SW480 (cell line): ENCODE results near the gene GREB1.

Experiments
- DNase-seq: peaks from one replicate; pipeline ENCODE4 v3.0.0-alpha.2; 2016; ENCODE audit warnings: low spot score

The GREB1 gene

DNA sequence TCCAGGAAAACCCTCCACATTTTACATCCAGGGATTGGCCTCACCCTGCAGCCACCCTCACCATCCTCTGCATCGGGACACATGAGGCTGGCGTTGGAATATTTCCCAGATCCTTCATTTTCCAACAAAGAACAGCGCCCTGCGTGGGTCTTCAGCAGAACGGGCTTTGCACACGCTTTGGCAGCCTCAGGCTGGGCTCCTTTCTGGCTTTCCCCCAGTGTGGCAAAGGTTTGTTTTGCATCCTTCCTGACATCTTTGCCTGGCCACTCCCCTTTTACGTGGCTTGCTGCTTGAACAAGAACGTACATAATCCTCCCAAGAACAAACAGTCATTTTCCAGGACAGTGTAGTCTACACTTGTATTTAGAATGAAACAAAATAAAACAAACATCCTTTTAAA lies 25.6 kb upstream of the GREB1 start:
- DNase-seq = no peak

DNA sequence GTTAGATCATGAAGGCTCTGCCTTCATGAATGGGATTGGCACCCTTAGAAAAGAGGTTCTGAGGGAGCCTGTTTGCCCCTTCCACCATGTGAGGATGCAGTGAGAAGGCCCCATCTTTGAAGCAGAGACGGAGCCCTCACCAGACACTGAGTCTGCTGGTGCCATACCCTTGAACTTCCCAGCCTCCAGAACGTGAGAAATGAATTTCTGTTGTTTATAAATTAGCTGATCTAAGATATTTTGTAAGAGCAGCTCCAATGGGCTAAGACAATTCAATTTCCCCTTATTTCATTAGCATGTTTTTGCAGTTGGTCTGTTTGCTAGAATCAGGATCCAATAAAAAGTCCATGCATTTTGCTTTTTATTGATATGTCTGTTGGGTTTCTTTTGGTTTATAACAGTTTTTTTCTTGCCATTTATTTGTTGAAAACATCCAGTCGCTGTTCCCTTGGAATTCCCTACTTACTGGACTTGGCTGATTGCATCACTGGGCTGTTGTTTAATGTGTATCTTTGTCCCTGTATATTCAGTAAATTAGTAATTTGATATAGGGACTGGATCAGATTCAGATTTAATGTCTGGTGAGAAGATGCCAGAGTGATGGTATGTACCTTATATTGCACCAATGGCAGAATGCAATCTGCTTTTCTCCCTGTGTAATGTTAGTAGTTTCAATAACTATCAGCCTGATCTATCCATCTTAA lies 24.0 kb upstream of the GREB1 start:
- no peak for DNase-seq

DNA sequence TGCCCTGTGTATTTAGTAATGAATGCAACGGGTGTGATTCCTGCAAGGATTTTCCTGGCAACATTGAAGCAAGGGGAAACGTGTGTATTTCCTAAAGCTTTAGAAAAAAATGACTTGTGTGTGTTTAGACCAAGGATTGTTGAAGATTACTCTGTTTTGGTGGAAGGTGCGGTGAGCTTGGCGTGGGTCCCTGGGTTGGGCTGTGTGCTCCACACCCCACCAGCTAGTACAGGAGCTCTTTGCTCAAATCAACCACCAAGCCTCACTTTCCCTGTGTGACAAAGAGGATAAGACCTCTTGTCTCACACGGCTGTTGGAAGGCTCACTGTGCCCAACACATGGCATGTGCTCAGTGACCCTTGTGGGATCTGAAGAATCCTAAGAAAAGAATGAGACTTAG lies 21.4 kb upstream of the GREB1 start:
- DNase-seq = no peak

DNA sequence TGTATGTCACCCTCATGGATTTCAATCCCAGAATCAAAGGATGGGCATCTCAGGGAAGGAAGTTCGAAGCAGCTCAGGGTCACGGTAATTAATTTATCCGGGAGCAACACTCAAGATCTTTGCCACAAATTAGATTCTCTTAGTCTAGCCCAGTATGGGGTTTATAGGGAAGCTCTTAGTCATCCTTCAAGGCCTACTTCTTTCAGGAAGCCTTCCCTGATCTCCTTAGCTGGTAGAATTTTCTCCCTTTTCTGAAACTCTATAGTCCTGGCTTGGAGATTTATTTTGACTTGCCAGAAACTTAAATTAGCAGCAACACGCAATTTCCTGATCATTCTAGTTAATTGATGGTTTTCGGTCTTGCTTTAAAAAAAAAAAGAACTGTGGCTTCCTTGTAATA lies 20.5 kb upstream of the GREB1 start:
- DNase-seq = no peak

DNA sequence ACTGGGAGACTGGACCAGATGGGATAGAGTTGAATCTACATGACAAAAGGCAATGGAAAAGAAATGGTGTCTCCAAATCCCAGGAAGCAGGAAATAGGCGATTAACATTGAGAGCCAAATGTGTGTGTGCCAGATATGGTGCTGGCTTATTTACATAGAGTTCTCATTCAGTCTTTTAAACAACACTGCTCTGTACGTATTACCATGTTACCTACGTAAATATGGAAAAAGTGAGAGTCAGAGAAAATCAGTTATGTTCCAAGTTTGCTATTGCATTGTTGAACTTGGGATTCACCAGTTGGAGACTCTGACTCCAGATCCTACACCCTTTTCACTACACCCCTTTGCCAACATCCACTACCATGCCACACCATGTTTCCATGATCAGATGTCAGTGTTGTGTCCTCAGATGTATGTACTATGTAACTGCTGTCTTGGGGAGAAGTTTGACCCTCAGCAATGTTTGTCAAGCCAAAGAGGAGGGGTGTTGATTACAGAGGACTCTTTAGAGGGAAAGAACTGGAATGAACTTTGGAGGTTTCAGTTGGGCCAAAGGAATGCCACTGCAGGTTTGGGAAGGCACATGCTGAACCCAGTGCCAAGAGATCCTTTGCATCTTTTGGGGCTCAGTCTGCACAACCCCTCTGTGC lies 19.6 kb upstream of the GREB1 start:
- DNase-seq = no peak

DNA sequence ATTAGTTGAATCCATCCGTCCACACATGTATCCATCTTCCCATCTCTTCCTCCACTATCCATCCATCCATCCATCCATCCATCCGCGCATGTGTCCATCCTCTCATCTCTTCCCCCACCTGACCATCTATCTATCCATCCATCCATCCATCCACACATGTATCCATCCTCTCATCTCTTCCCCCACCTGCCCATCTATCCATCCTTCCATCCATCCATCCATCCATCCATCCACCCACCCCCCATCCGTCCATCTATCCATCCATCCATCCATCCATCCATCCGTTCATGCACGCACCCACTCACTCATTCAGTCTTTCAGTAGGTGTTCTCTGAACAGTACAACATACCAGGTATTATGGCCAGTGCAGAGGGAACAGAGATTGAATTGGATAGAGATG lies 18.9 kb upstream of the GREB1 start:
- no peak for DNase-seq

DNA sequence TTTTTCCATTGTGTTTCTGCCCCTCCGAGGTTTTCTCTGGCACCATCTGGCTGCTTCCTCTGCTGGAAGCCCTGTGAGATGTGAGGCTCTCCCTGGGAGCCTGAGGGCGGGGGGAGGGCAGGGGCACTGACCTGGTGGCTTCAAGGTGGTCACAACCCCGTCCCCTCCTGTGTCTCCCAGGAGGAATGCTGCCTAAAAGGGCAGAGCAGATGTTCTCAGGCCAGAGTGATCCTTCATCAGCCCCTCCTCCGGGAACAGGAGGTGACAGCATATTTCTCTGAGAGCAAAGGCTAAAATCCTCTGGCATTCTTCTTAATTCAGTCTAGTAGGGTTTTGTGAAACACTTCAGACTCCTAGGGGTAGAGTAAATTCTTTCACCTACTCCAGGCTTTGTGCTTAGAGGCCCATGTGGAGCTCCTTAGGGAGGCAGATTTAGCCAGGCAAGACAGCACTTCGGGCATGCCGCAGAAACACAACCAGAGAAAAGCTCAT lies 18.3 kb upstream of the GREB1 start:
- DNase-seq = no peak

DNA sequence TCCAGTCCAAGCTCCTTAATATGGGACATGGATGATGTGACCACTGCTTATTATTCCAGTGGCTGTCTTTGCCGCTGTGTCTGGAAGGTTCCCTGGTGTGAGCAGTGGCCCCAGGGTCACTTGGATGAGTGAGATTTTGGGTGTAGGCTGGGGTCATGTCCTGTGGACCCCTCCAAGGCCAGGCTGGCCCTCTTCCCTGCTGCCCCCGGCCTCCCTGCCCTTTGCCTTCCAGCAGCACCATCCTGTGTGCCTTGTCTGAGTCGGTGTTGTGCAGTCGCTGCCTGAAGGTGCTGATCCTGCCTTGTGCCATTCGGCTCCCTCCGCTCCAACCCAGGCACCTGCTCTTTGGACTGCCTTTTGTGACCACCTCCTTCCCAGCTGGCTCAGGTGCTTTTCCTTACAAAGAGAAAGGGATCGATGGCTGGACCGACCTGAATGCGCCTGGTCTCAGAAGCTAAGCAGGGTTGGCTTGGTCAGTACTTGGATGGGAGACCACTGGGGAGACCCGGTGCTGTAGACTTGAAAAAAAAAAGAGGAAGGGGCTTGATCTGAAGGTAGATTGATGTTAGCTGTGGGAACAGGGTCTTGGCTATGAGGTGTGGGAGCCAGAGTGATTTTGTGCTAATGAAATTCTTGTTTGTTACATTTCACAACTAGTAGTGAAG lies 16.7 kb upstream of the GREB1 start:
- DNase-seq = no peak

DNA sequence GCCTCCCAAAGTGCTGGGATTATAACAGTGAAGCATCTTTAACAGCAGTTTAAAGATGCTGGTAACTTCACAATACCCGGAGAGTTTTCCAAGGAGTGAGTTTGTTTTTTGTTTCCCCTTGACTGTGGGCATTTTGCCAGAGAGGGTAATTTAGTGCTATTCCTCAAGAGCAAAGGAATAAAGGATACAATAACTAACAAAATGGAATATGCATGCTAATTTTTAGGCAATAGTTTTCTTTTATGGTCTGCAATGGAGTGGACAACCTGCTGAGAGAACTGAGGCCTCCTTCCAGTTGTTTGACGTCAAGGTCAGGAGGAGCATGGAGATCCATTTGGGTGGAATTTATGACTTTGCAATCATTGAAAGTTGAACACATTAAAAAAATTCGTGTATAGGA lies 15.9 kb upstream of the GREB1 start:
- no peak for DNase-seq

DNA sequence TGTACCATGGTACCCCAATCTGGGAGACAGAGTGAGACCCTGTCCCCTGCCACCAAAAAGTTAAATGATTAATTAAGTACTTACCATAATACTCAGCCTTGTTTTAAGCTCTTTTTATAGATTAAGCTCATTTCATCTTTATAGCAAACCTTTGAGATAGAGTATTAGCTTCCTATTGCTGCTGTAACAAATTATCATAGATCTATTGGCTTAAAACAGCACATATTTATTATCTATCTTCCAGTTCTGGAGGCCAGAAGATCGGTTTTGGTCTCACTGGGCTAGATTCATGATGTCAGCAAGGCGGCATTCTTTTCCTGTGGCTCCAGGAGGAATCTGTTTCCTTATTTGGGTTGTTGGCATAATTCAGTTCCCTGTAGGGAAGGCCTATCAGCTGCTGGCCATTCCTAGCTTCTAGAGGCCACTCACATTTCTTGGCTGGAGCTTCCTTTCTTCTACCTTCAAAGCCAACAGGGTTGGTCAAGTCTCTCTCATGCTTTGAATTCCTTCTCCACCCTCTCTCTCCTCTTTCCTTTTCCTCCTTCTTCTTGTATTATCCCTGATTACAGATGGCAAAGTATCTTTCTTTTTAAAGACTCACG lies 13.7 kb upstream of the GREB1 start:
- DNase-seq = no peak

DNA sequence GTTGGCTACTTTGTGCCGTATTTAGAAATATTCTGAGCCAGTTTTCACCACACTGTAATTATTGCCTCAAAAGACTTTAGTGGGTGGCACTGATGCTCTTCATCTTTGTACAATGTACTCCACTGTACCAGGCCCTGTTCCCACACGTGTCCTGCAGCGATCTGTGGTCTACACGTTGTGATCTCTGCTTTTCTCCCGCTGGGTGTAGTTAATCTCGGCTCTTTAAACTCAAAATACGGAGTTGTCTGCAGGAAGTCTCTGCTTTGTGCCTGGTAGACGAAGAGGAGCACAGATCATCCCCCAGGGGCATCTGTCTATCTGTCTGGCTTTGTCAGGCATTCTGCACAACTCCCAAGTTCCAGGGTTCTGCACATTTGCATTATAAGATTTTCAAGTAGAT lies 12.1 kb upstream of the GREB1 start:
- no peak for DNase-seq

DNA sequence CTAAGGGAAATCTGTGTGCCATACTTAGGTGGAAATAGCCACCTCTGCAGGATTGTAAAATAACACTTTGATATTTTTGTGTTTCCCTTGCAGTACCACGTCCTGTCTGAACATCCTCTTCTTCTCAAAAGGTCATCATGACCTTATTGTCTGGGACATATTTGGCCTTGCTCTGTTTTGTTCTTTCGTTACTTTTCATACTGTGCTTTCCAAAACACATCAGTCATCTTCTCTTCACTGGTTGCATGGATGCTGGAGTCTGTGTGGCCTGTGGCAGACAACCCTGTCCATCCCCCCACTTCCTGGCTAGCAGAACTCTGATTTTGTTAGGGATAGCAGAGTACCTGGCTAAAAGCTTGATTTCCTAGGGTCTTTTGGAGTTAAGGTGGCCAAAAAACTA lies 9.4 kb upstream of the GREB1 start:
- DNase-seq = no peak

DNA sequence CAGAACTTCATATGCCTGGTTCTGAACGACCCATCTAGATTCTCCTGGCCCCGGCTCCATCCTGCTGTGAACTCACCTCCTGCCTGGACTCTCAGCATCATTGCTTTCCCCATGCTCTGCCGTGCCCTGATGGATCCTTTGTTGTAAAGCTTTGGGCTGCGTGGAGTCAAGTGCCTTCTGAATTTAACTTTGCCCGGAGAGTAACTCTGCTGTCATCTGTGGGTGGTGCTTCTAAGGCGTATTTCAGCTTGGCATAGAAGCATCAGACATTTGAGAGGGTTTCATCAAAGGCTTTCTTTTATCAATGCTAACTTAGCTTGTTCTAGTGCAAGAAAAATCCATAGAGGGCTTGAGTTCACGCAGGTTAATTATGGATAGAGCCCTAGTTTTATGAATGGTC lies 8.1 kb upstream of the GREB1 start:
- DNase-seq = no peak

DNA sequence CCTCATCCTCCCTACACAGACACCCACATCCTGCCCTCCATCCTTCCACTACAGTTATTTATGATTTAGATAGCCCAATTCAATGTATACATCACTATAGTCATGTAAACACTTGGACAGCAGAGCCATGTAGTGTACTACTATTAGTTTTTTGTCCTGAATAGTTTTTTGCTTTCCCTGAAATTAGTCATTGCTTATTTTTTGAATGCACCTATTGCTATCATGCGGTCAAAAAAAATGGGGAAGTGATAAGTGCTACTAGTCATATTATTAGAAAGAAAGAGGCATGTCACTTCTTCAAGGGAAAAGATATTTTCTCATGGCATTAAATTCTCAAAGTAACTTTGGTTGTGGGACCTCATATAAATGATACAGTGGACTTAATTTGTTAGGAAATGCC lies 6.8 kb upstream of the GREB1 start:
- DNase-seq = no peak

DNA sequence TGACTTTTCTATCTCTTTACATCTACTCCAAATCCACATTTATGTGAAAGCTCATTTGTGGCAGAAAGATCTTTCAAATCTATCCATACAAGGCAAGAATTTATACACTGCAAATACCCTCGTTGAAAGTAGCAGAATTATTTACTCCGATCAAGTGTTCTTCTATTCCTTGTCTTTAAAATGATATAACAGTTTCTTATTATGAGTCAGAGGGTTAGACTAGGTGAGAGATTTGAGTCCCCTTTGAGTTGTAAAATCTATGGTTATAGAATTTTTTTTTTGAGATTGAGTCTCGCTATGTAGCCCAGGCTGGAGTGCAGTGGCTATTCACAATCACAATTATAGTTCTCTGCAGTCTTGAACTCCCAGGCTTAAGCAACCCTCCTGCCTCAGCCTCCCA lies 5.6 kb upstream of the GREB1 start:
- no peak for DNase-seq

DNA sequence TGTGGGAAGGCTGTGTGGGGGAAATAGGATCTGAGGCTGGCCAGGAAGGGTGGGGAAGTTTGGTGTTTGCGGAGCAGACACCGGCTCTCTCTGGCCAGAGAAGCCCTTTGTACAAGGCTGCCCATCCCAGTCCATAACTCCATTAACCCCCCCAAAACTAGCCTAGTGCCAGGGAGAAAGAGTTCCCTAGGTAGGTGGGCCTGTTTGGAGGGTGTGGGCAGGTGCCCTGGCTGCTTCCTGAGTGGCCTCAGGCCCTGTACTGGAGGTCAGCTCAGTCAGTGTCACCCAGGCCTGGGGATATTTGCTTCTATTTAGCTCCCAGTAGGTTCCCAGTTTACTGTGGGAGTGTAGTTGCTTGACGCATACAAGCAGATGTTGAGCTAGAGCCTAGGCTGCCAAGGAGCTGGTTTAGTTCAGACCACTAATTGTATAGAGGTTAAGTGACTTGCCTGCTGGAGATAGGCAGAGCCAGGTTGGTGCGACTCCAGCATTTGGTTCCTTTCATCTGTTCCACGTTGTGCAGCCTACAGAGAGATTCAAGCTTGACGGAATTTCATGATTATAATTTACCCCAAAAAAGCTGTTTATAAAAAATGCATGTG lies 2.9 kb upstream of the GREB1 start:
- no peak for DNase-seq

DNA sequence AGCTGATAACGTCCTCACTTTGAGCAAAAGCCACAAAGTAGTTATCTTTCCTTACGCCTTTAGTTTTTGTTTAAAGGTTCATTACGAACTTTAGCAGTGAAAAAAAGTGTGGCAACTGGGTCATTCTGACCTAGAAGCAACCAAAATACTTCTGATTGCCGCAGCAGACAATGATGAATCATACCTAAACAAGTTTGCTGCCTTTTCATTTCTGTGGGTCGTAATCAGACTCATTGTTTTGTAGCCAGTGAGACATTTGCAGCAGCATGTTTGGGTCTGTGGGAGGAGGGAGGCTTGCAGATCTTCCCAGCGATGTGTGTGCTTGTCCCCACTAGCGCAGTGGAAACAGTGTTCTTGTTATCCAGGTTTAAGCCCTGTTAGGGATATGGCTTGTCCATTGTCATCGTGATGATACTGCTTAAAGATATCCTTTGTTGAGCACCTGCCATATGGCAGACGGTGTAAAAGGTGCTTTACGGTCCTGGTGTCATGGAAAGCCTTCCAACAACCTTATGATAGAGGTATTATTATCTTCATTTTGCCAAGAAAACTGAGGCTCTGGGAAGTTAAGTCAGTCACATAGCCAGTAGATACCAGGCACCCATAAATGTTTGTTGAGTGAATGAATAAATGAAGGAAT lies 1.3 kb upstream of the GREB1 start:
- no peak for DNase-seq

DNA sequence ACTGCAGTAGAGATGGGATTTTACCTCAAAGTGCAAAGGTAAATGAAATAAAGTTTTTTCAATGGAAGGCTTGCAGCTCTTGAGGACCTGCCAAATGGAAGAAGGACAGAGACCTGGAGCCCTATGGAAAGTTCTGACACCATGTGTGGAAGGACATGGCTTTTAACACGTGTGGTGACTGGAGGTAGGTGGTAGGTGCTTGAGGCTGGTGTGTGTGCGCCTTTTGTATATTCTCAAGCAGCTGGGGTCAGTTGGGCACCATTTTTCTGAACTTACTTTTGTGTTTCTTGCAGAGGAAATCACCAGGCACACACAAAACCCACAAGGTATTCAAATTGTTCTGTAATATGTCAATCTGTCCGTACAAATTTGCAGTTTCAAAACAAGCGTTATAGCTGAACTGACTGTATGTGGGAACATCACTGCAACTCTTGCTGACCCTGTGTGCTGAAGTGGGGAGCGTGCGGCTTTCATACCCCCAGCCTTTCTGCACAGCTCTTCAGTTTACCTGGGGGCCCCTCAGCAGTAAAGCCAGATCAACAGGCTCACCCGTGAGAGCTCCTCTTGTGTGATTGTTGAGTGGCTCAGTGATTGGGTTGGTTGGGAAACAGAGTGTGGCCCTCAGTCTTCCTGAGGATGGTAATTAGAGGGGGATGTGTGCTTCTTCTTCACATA lies 363 bp downstream of the GREB1 start:
- DNase-seq = no peak

DNA sequence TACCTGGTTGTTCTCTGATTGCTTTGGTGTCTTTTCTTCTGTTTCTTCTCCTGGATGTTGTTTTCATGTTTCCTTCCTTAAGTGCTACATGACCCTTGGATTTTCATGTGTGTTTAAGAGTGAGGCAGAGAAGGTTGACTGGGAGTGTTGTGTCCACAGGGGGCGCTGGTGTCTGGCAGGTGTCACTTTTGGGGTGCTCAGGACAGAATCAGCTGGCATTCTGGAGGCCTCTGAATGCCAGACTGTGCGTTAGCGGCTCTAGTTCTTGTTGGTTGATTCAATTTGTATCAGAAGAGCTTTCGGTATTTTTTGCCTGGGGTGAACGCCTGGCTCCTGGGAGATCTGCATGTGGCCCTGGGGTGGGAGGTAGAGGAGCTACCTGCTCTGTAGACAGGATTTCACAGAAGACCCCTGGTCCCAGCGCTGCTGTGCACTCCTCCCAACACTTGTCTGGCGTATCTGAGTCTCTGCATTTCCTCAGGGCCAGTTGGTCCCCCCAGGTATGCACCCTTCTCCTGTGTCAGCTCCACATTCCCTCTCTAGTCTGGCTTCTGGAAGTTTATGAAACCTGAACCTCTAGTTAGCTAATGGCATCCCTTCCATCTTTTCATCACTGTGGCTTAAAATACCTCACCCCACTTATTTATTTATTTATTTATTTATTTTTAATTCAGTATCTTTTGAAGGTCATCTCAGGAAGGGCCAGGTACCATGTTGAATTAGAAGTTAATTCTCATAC lies 1.1 kb downstream of the GREB1 start:
- no peak for DNase-seq

DNA sequence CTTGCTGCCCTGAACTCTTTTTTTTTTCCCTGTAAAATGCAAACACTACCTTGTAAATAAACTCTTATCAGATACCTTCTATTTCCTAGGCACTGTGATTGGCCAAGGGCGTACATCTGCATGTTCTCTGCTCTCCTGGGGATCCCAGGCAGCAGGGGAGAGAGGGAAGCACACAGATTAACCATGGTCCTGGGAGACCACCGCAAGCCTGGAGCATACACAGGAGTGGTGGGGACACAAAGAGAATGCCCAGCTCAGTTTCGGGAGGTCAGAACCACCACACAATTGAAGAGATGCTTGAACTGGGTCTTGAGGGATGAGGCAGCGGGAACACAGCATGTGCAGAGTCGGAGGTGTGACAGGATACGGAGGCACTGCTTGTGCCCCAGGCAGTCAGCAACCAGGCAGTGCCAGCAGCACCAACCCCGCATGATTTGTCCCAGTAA lies 2.1 kb downstream of the GREB1 start:
- no peak for DNase-seq

DNA sequence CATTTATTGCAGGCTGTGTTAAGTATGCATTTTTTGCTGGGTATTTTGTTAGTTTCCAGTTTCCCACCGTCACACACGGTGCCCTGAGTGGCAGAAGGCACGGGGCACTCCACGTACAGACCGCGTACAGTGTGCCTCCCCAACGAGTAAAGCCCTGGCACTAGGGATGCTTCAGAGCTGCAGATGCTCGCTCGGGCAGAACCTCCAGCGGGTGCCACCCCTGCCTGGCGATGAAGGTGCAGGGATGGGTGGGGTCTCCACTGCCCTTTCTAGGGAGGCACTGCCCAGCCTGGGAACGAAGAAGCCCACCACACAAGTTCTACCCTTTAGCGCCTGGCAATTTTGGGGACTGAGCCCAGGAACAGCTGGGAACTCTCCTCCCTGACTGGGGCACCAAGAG lies 4.1 kb downstream of the GREB1 start:
- no peak for DNase-seq
